ENCODE data around the gene CRADD.

The CRADD gene

DNA sequence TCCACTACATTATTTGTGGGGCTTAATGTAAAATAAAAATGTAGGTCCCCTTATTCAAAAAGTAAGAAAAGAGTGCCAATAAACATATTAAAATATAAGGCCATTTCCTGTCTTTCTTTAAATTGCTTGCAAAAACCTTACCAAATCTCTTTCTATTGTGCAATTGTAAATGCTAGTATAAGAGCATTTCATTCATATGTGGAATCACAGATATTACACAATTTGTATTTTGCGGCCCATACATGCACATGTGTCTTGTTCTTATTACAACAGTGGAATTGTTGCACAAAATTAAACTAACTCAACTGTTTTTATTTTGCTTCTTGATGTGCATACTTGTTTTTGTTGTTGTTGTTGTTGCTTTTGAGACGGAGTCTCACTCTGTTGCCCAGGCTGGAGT is 20.1 kb upstream of the CRADD start:
- no peak overlapping the region for H3K4me3 ChIP-seq (replicated peaks; ENCODE audit: insufficient read depth, low read length)
- peak in 1 of 2 experiments; percentile 43 for DNase-seq (ENCODE audit: low read depth in 1 of 2, low spot score in 1 of 2)
- no peak for TF ChIP-seq POLR2AphosphoS5 (IDR thresholded peaks at IDR 0.05; ENCODE audit: low read depth)
- TF ChIP-seq GABPA (IDR thresholded peaks at IDR 0.05; ENCODE audit: low read depth): no peak
- no peak for TF ChIP-seq SPI1 (IDR thresholded peaks at IDR 0.05; ENCODE audit: borderline replicate concordance, low read depth)
- TF ChIP-seq, protein P1, sequence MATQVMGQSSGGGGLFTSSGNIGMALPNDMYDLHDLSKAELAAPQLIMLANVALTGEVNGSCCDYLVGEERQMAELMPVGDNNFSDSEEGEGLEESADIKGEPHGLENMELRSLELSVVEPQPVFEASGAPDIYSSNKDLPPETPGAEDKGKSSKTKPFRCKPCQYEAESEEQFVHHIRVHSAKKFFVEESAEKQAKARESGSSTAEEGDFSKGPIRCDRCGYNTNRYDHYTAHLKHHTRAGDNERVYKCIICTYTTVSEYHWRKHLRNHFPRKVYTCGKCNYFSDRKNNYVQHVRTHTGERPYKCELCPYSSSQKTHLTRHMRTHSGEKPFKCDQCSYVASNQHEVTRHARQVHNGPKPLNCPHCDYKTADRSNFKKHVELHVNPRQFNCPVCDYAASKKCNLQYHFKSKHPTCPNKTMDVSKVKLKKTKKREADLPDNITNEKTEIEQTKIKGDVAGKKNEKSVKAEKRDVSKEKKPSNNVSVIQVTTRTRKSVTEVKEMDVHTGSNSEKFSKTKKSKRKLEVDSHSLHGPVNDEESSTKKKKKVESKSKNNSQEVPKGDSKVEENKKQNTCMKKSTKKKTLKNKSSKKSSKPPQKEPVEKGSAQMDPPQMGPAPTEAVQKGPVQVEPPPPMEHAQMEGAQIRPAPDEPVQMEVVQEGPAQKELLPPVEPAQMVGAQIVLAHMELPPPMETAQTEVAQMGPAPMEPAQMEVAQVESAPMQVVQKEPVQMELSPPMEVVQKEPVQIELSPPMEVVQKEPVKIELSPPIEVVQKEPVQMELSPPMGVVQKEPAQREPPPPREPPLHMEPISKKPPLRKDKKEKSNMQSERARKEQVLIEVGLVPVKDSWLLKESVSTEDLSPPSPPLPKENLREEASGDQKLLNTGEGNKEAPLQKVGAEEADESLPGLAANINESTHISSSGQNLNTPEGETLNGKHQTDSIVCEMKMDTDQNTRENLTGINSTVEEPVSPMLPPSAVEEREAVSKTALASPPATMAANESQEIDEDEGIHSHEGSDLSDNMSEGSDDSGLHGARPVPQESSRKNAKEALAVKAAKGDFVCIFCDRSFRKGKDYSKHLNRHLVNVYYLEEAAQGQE (IDR thresholded peaks at IDR 0.05; ENCODE audit: insufficient replicate concordance, low read depth): no peak
- TF ChIP-seq, protein P2, sequence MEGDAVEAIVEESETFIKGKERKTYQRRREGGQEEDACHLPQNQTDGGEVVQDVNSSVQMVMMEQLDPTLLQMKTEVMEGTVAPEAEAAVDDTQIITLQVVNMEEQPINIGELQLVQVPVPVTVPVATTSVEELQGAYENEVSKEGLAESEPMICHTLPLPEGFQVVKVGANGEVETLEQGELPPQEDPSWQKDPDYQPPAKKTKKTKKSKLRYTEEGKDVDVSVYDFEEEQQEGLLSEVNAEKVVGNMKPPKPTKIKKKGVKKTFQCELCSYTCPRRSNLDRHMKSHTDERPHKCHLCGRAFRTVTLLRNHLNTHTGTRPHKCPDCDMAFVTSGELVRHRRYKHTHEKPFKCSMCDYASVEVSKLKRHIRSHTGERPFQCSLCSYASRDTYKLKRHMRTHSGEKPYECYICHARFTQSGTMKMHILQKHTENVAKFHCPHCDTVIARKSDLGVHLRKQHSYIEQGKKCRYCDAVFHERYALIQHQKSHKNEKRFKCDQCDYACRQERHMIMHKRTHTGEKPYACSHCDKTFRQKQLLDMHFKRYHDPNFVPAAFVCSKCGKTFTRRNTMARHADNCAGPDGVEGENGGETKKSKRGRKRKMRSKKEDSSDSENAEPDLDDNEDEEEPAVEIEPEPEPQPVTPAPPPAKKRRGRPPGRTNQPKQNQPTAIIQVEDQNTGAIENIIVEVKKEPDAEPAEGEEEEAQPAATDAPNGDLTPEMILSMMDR (IDR thresholded peaks at IDR 0.05; ENCODE audit: insufficient read depth, low read length): no peak
- no peaks in the 10 kb centered on the region for H3K27me3 ChIP-seq (ENCODE audit: insufficient read depth, poor library complexity, severe bottlenecking)
- no peak overlapping the region for H3K27ac ChIP-seq (replicated peaks)

DNA sequence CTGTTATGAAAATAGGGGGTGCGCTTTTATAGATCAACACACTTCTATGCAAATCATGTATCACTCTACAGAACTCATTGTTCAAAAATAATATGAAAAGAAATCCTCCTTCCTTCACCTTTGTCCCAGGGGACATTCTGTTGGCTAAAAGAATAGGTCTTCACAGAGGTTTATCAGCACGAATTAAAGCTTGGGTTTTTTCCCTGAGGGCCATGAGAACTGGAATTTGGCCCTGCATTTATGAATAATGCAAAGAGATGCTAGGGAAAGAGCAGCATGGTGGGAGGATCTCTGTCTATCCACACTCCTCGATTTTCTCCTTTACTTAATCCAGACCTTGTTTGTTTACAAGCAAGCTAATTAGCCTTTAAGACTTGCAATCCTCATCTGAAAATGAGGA is 16.2 kb upstream of the CRADD start:
- no peak for DNase-seq (ENCODE audit: low read depth in 1 of 2, low spot score in 1 of 2)
- Histone ChIP-seq H3K27ac (replicated peaks) (no peak overlapping the region), H3K4me3 (replicated peaks; ENCODE audit: insufficient read depth, low read length) (no peak overlapping the region), H3K27me3 (ENCODE audit: insufficient read depth, poor library complexity, severe bottlenecking) (no peaks in the 10 kb centered on the region)
- TF ChIP-seq, protein P1 (IDR thresholded peaks at IDR 0.05; ENCODE audit: insufficient replicate concordance, low read depth): no peak
- TF ChIP-seq, protein P2 (IDR thresholded peaks at IDR 0.05; ENCODE audit: insufficient read depth, low read length): no peak
- TF ChIP-seq GABPA (IDR thresholded peaks at IDR 0.05; ENCODE audit: low read depth): no peak
- no peak for TF ChIP-seq POLR2AphosphoS5 (IDR thresholded peaks at IDR 0.05; ENCODE audit: low read depth)
- no peak for TF ChIP-seq SPI1 (IDR thresholded peaks at IDR 0.05; ENCODE audit: borderline replicate concordance, low read depth)

DNA sequence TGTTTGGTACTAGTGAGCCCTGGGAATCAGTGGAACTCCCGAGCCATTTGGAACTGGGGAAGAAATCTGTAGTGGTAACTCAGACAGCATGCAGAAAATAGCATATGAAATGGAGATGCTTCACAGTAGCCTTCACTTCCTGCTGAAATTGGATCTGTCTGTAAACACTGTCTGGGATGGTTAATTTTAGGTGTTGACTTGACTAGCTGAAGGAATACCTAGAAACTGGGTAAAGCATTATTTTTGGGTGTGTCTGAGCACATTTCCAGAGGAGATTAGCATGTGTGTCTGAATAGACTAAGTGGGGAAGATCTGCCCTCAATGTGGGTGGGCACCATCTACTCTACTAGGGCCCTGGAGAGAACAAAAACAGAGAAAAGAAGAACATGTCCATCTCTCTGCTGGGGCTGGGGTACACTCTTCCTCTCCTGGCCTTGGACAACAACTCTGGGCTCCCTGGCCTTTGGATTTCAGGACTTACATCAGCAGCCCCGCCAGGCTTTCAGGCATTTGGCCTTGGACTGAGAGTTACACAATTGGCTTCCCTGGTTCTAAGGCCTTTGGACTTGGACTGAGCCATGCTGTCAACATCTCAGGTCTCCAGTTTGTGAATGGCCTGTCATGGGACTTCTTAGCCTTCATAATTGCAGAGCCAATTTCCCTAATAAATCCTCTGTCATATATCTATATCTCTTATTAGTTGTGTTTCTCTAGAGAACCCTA is 14.0 kb upstream of the CRADD start:
- H3K27ac ChIP-seq (replicated peaks): no peak overlapping the region
- no peak for TF ChIP-seq POLR2AphosphoS5 (IDR thresholded peaks at IDR 0.05; ENCODE audit: low read depth)
- no peak for TF ChIP-seq GABPA (IDR thresholded peaks at IDR 0.05; ENCODE audit: low read depth)
- TF ChIP-seq, protein P2 (IDR thresholded peaks at IDR 0.05; ENCODE audit: insufficient read depth, low read length): no peak
- TF ChIP-seq, protein P1 (IDR thresholded peaks at IDR 0.05; ENCODE audit: insufficient replicate concordance, low read depth): no peak
- no peak for TF ChIP-seq SPI1 (IDR thresholded peaks at IDR 0.05; ENCODE audit: borderline replicate concordance, low read depth)
- no peaks in the 10 kb centered on the region for H3K27me3 ChIP-seq (ENCODE audit: insufficient read depth, poor library complexity, severe bottlenecking)
- H3K4me3 ChIP-seq (replicated peaks; ENCODE audit: insufficient read depth, low read length): no peak overlapping the region
- no peak for DNase-seq (ENCODE audit: low read depth in 1 of 2, low spot score in 1 of 2)
